ENCODE results near the gene CD164.
A peak's percentile ranks its signal among the peaks of the same experiment; 100 is the strongest.
"Not testable (repeated sequence)": the region's sequence is repeated elsewhere in the genome, so short reads cannot be mapped to it uniquely, and the experiment has no call there.

Gene CD164

GRCh38 chr6:109373762-109374161, 8.5 kb downstream of the CD164 start:
- no peak for DNase-seq

GRCh38 chr6:109373331-109373730, 8.9 kb downstream of the CD164 start:
- no peak for DNase-seq

GRCh38 chr6:109372130-109372529, 10.1 kb downstream of the CD164 start:
- DNase-seq, result no peak

- DNase-seq, result no peak
Measured at GRCh38 chr6:109370792-109371191, 11.5 kb downstream of the CD164 start.

- DNase-seq, result no peak
Measured at GRCh38 chr6:109370336-109370735, 11.9 kb downstream of the CD164 start.

GRCh38 chr6:109369728-109370127, 12.5 kb downstream of the CD164 start:
- DNase-seq, result no peak

GRCh38 chr6:109364382-109365078, 17.7 kb downstream of the CD164 start:
- not testable (repeated sequence) for DNase-seq

- no peak for DNase-seq
Measured at GRCh38 chr6:109363753-109364152, 18.5 kb downstream of the CD164 start.

- no peak for DNase-seq
Measured at GRCh38 chr6:109362102-109362884, 20.0 kb downstream of the CD164 start.

- no peak for DNase-seq
Measured at GRCh38 chr6:109360791-109361190, 21.5 kb downstream of the CD164 start.

- no peak for DNase-seq
Measured at GRCh38 chr6:109360281-109360680, 22.0 kb downstream of the CD164 start.

- no peak for DNase-seq
Measured at GRCh38 chr6:109359248-109359647, 23.0 kb downstream of the CD164 start.

- DNase-seq, result no peak
Measured at GRCh38 chr6:109358204-109358603, 24.1 kb downstream of the CD164 start.

- DNase-seq, result no peak
Measured at GRCh38 chr6:109356237-109356636, 26.0 kb downstream of the CD164 start.

GRCh38 chr6:109351231-109352130, 30.8 kb downstream of the CD164 start:
- DNase-seq, result no peak

GRCh38 chr6:109349419-109349987, 32.8 kb downstream of the CD164 start:
- DNase-seq, result peak; percentile 17

- DNase-seq, result no peak
Measured at GRCh38 chr6:109348226-109348625, 34.0 kb downstream of the CD164 start.

- no peak for DNase-seq
Measured at GRCh38 chr6:109347779-109348178, 34.5 kb downstream of the CD164 start.

GRCh38 chr6:109345986-109346385, 36.3 kb downstream of the CD164 start:
- DNase-seq, result no peak

- no peak for DNase-seq
Measured at GRCh38 chr6:109344226-109344625, 38.0 kb downstream of the CD164 start.

- DNase-seq, result no peak
Measured at GRCh38 chr6:109343518-109343917, 38.7 kb downstream of the CD164 start.

- no peak for DNase-seq
Measured at GRCh38 chr6:109342911-109343310, 39.4 kb downstream of the CD164 start.

GRCh38 chr6:109342506-109342905, 39.8 kb downstream of the CD164 start:
- no peak for DNase-seq
